Uterus (tissue), 4 donors: Measurements from ENCODE around the gene SCAMP4. TPM values are rescaled to one million over a fixed set of nuclear protein-coding genes. Genes with fewer than 3 reads are reported as not detected.

Experiments used
- DNase-seq, 2 donors: peaks; one replicate each; pipeline ENCODE4 v3.0.0-alpha.2; 2019 to 2020
- H3K27ac ChIP-seq, 2 donors: fragments of 200-600 bp; sonication (generic); 1 replicate in 1 of 2; 2 replicates in 1 of 2; pipeline ENCODE4 v1.5.1; 2016 to 2018
- H3K27me3 ChIP-seq, 2 donors: fragments of 200-600 bp; sonication (generic); one replicate each; pipeline ENCODE4 v1.5.1; 2018 to 2019; ENCODE audit warnings: control low read depth in 1 of 2
- H3K36me3 ChIP-seq, 2 donors: fragments of 200-600 bp; sonication (generic); one replicate each; pipeline ENCODE4 v1.5.1; 2019; ENCODE audit warnings: control low read depth in 1 of 2
- H3K4me1 ChIP-seq, 2 donors: fragments of 200-600 bp; sonication (generic); one replicate each; pipeline ENCODE4 v1.5.1; 2018 to 2019; ENCODE audit warnings: control low read depth in 1 of 2
- H3K4me3 ChIP-seq, 2 donors: fragments of 200-600 bp; sonication (generic); 1 replicate in 1 of 2; 2 replicates in 1 of 2; pipeline ENCODE4 v1.5.1; 2018 to 2019; ENCODE audit warnings: mild to moderate bottlenecking in 1 of 2
- H3K9me3 ChIP-seq, 2 donors: fragments of 200-600 bp; sonication (generic); one replicate each; pipeline ENCODE4 v1.5.1; 2019; ENCODE audit warnings: control low read depth in 1 of 2
- CTCF ChIP-seq, 4 experiments: fragments of 200-600 bp in 2 of 4; fragments of 450-650 bp in 2 of 4; sonication (generic) in 2 of 4; IDR thresholded peaks; one replicate each; pipeline ENCODE4 v1.5.1; 2016 to 2019; ENCODE audit warnings: antibody characterized with exemption in 4 of 4, mild to moderate bottlenecking in 2 of 4, moderate library complexity in 1 of 4
- POLR2A ChIP-seq, 2 donors: fragments of 450-650 bp; IDR thresholded peaks; one replicate each; pipeline ENCODE4 v1.6.1; 2016; ENCODE audit warnings: antibody characterized with exemption in 2 of 2, mild to moderate bottlenecking in 1 of 2, moderate library complexity in 1 of 2
- intact Hi-C: fragments of 100-400 bp; cut with DNase I; formaldehyde crosslinking; loops from one replicate; pipeline ENCODE4 v1.15.1; 2023; ENCODE audit warnings: low total_unique reads
- total RNA-seq, 4 donors: library from RNA; depleted of rRNA in 3 of 4; stranded (reverse); fragments of >200 nt in 3 of 4; gene quantifications; one replicate each; pipeline versions ENCODE4 v1.1.0 to v1.2.4, GENCODE V29; 2014 to 2023
- donor health status: DM: yes; HTN: yes; CAD: no.

Gene SCAMP4
- total RNA-seq, 4 donors from 2014 or later: 9.5 to 68.9 (median 28.0) TPM

GRCh38 chr19:1954532-1954933 is 49.3 kb downstream of the SCAMP4 start:
- Histone ChIP-seq H3K27me3 (no peaks in the 10 kb centered on the region), H3K36me3 (no peaks in the 10 kb centered on the region), H3K4me1 (no peaks in the 10 kb centered on the region), H3K4me3 (no peak overlapping the region), H3K9me3 (no peaks in the 10 kb centered on the region), H3K27ac (no peak overlapping the region)
- no peak for DNase-seq
- intact Hi-C loops: no loop called here
- TF ChIP-seq CTCF (IDR thresholded peaks at IDR 0.05) (no peak), POLR2A (IDR thresholded peaks at IDR 0.05) (no peak)

- no peaks in the 10 kb centered on the region for H3K4me1 ChIP-seq
- intact Hi-C loops: no loop called here
- no peak overlapping the region for H3K4me3 ChIP-seq
- H3K9me3 ChIP-seq: no peaks in the 10 kb centered on the region
- no peaks in the 10 kb centered on the region for H3K36me3 ChIP-seq
- no peak overlapping the region for H3K27ac ChIP-seq
- no peaks in the 10 kb centered on the region for H3K27me3 ChIP-seq
- TF ChIP-seq POLR2A (IDR thresholded peaks at IDR 0.05) (no peak), CTCF (IDR thresholded peaks at IDR 0.05) (no peak)
- no peak for DNase-seq
Measured at GRCh38 chr19:1955171-1956121, 50.2 kb downstream of the SCAMP4 start.

- Histone ChIP-seq H3K27me3 (no peaks in the 10 kb centered on the region), H3K4me3 (no peak overlapping the region), H3K9me3 (no peaks in the 10 kb centered on the region), H3K27ac (no peak overlapping the region), H3K36me3 (no peaks in the 10 kb centered on the region), H3K4me1 (peaks cover 0 to 2% of the 10 kb centered on the region in 2 donors)
- DNase-seq: no peak
- intact Hi-C loops: no loop called here
- TF ChIP-seq POLR2A (IDR thresholded peaks at IDR 0.05): no peak
- TF ChIP-seq CTCF (IDR thresholded peaks at IDR 0.05): no peak
Measured at GRCh38 chr19:1956122-1956494, 50.9 kb downstream of the SCAMP4 start.

- peak in 1 of 2 donors; percentile 42 for DNase-seq
- Histone ChIP-seq H3K4me1 (peaks cover 0 to 4% of the 10 kb centered on the region in 2 donors), H3K27me3 (no peaks in the 10 kb centered on the region), H3K9me3 (no peaks in the 10 kb centered on the region), H3K4me3 (no peak overlapping the region), H3K36me3 (no peaks in the 10 kb centered on the region), H3K27ac (no peak overlapping the region)
- intact Hi-C loops: no loop called here
- TF ChIP-seq POLR2A (IDR thresholded peaks at IDR 0.05): no peak
- TF ChIP-seq CTCF (IDR thresholded peaks at IDR 0.05): no peak
Measured at GRCh38 chr19:1956868-1957492, 51.8 kb downstream of the SCAMP4 start.
